Measurements from ENCODE around the gene WRNIP1. TPM values are rescaled to one million over a fixed set of nuclear protein-coding genes. Genes with fewer than 3 reads are reported as not detected.

The WRNIP1 gene
- total RNA-seq, 1 experiment from 2014 or later, result 38.1 TPM

- no peak overlapping the region for H4K5ac ChIP-seq (ENCODE audit: insufficient read length, low read depth, low read length)
- no peak overlapping the region for H3T11ph ChIP-seq (ENCODE audit: low read length)
- Mint-ChIP-seq H3K36me3 (ENCODE audit: insufficient read depth in 1 of 3, low read depth in 3 of 3) (peaks cover 4 to 18% (median 6%) of the 10 kb centered on the region in 3 experiments; a peak in 6 of 7 replicates), H3K4me3 (no peak overlapping the region), H3K27ac (peak overlapping the region in 2 of 3 experiments; percentile 18 to 66; a peak in 4 of 7 replicates), H3K4me1 (peaks cover 18 to 19% of the 10 kb centered on the region in 2 experiments), H3K9me3 (no peaks in the 10 kb centered on the region; a peak in 1 of 5 replicates), H3K27me3 (ENCODE audit: low read depth) (no peaks in the 10 kb centered on the region)
- no CpG with 5 or more reads among the region's 17 CpGs for WGBS (ENCODE audit: extremely low coverage, insufficient read length, low lambda C conversion rate)
- no peak overlapping the region for H3K4ac ChIP-seq (ENCODE audit: low read depth, low read length)
- DNase-seq, result no peak
- H3K79me1 ChIP-seq (ENCODE audit: insufficient read depth, low read depth, low read length, poor library complexity, severe bottlenecking), result no peaks in the 10 kb centered on the region
- H2BK5ac ChIP-seq (ENCODE audit: insufficient read length, low read length), result no peak overlapping the region
- H2AFZ ChIP-seq (ENCODE audit: low read length), result no peak overlapping the region
- no peak overlapping the region for H2AK5ac ChIP-seq (ENCODE audit: insufficient read length, low read length)
- H3K79me2 ChIP-seq (ENCODE audit: insufficient read depth, low read length), result no peaks in the 10 kb centered on the region
- no peak overlapping the region for H3K9ac ChIP-seq (ENCODE audit: extremely low read depth, insufficient read length, low read length)
- no peak for TF ChIP-seq CTCF (conservative IDR thresholded peaks at IDR 0.05)
- H2BK120ac ChIP-seq (ENCODE audit: low read depth, low read length, poor library complexity, severe bottlenecking), result no peak overlapping the region
- H3K27ac ChIP-seq (ENCODE audit: insufficient read length, low read depth, low read length), result no peak overlapping the region
- H3K4me2 ChIP-seq (ENCODE audit: insufficient read depth, insufficient read length, low read length), result no peak overlapping the region
- H3K9me3 ChIP-seq (ENCODE audit: control insufficient read depth, low read depth, low read length), result no peaks in the 10 kb centered on the region
- H4K91ac ChIP-seq (ENCODE audit: insufficient read length, low read depth, low read length), result no peak overlapping the region
- H3K4me1 ChIP-seq (ENCODE audit: insufficient read depth, low read length), result no peaks in the 10 kb centered on the region
- no peak overlapping the region for H3K18ac ChIP-seq (ENCODE audit: insufficient read length, low read depth, low read length)
- no peak overlapping the region for H2BK20ac ChIP-seq (ENCODE audit: low read depth, low read length, poor library complexity, severe bottlenecking)
- H3K14ac ChIP-seq (ENCODE audit: insufficient read depth, low read length), result no peak overlapping the region
- H3K23me2 ChIP-seq (ENCODE audit: insufficient read length, low read depth, low read length, poor library complexity, severe bottlenecking), result no peaks in the 10 kb centered on the region
- H3K23ac ChIP-seq (ENCODE audit: insufficient read length, low read depth, low read length), result no peak overlapping the region
- H4K8ac ChIP-seq (replicated peaks; ENCODE audit: insufficient read length, low read depth, low read length), result no peak overlapping the region
- H4K20me1 ChIP-seq (ENCODE audit: control insufficient read depth, insufficient read depth, insufficient read length), result no peaks in the 10 kb centered on the region
- H3K56ac ChIP-seq (ENCODE audit: insufficient read length, low read depth, low read length), result no peak overlapping the region
- H3K27me3 ChIP-seq (ENCODE audit: insufficient read depth, low read length), result no peaks in the 10 kb centered on the region
- no peak overlapping the region for H2BK12ac ChIP-seq (ENCODE audit: insufficient read length, low read depth, low read length)
- no peak overlapping the region for H2BK15ac ChIP-seq (ENCODE audit: low read depth, low read length)
Observed at GRCh38 chr6:2792330-2793110, 27.3 kb downstream of the WRNIP1 start.
